ENCODE results near the gene SLC2A4. TPM values are rescaled to one million over a fixed set of nuclear protein-coding genes. Genes with fewer than 3 reads are reported as not detected.
A peak's percentile ranks its signal among the peaks of the same experiment; 100 is the strongest.

Gene SLC2A4
- total RNA-seq, 1 donor from 2014 or later: 6.1 TPM

GRCh38 chr17:7317161-7317803, 35.8 kb downstream of the SLC2A4 start:
- H3K4me3 Mint-ChIP-seq: peak overlapping the region; percentile 82
- H3K9me3 Mint-ChIP-seq: no peaks in the 10 kb centered on the region
- no peak for TF ChIP-seq CTCF (conservative IDR thresholded peaks at IDR 0.05)
- H3K27me3 Mint-ChIP-seq (ENCODE audit: low read depth): peaks cover 7% of the 10 kb centered on the region
- peaks cover 27% of the 10 kb centered on the region for H3K4me1 Mint-ChIP-seq
- peaks cover 12% of the 10 kb centered on the region for H3K36me3 Mint-ChIP-seq (ENCODE audit: low read depth)
- H3K27ac Mint-ChIP-seq (ENCODE audit: unreplicated experiment): peak overlapping the region; percentile 12
- DNase-seq (ENCODE audit: low read depth, low spot score): no peak

GRCh38 chr17:7318121-7318860, 36.8 kb downstream of the SLC2A4 start:
- Mint-ChIP-seq H3K36me3 (ENCODE audit: low read depth) (peaks cover 3% of the 10 kb centered on the region), H3K27ac (ENCODE audit: unreplicated experiment) (no peak overlapping the region), H3K27me3 (ENCODE audit: low read depth) (peaks cover 5% of the 10 kb centered on the region), H3K9me3 (no peaks in the 10 kb centered on the region), H3K4me1 (peaks cover 19% of the 10 kb centered on the region), H3K4me3 (peak overlapping the region; percentile 82)
- no peak for TF ChIP-seq CTCF (conservative IDR thresholded peaks at IDR 0.05)
- DNase-seq (ENCODE audit: low read depth, low spot score): no peak

GRCh38 chr17:7321466-7321865, 39.9 kb downstream of the SLC2A4 start:
- Mint-ChIP-seq H3K27ac (ENCODE audit: unreplicated experiment) (no peak overlapping the region), H3K9me3 (no peaks in the 10 kb centered on the region), H3K27me3 (ENCODE audit: low read depth) (no peaks in the 10 kb centered on the region), H3K36me3 (ENCODE audit: low read depth) (peaks cover 3% of the 10 kb centered on the region), H3K4me3 (peak overlapping the region; percentile 20), H3K4me1 (peaks cover 1% of the 10 kb centered on the region)
- no peak for DNase-seq (ENCODE audit: low read depth, low spot score)
- TF ChIP-seq CTCF (conservative IDR thresholded peaks at IDR 0.05): no peak

- Mint-ChIP-seq H3K4me1 (no peaks in the 10 kb centered on the region), H3K36me3 (ENCODE audit: low read depth) (peaks cover 3% of the 10 kb centered on the region)
Measured at GRCh38 chr17:7322520-7323194, 41.1 kb downstream of the SLC2A4 start.

More at GRCh38 chr17:7322520-7323194, 41.1 kb downstream of the SLC2A4 start:
- H3K4me3 Mint-ChIP-seq: no peak overlapping the region
- no peaks in the 10 kb centered on the region for H3K27me3 Mint-ChIP-seq (ENCODE audit: low read depth)
- no peak for DNase-seq (ENCODE audit: low read depth, low spot score)
- no peak overlapping the region for H3K27ac Mint-ChIP-seq (ENCODE audit: unreplicated experiment)
- no peak for TF ChIP-seq CTCF (conservative IDR thresholded peaks at IDR 0.05)
- H3K9me3 Mint-ChIP-seq: no peaks in the 10 kb centered on the region

All from neural crest cell (in vitro differentiated cells).